Adipose tissue (tissue), 3 donors: ENCODE measurements around the gene KRT1. TPM values are rescaled to one million over a fixed set of nuclear protein-coding genes. Genes with fewer than 3 reads are reported as not detected.

ENCODE experiments used
- H3K27ac ChIP-seq: one replicate; pipeline ENCODE4 v1.5.1; 2013; ENCODE audit warnings: low read depth, low read length
- WGBS, 3 donors: extraction: QIAGEN DNeasy Blood & Tissue Kit; methylation state at CpG; one replicate each; pipeline ENCODE4 v1.1.7; 2013; 5-methylcytosine and 5-hydroxymethylcytosine counted together
- polyA plus RNA-seq, 3 donors: library from polyadenylated mRNA; stranded (reverse); fragments of 200-250 nt; gene quantifications; one replicate each; pipeline ENCODE4 v1.2.3, GENCODE V29; 2013
- donor health status: healthy with polysubstance abuse.
- donor health status: Bipolar disorder and iron deficiency.
- donor health status: healthy.

KRT1 gene
- polyA plus RNA-seq, 3 donors: not detected

GRCh38 chr12:52631264-52631663 lies 48.9 kb downstream of the KRT1 start:
- H3K27ac ChIP-seq: no peak overlapping the region
- WGBS, 3 donors: 46 to 50% (median 50%) methylated on average over 4 of the region's 4 CpGs

DNA sequence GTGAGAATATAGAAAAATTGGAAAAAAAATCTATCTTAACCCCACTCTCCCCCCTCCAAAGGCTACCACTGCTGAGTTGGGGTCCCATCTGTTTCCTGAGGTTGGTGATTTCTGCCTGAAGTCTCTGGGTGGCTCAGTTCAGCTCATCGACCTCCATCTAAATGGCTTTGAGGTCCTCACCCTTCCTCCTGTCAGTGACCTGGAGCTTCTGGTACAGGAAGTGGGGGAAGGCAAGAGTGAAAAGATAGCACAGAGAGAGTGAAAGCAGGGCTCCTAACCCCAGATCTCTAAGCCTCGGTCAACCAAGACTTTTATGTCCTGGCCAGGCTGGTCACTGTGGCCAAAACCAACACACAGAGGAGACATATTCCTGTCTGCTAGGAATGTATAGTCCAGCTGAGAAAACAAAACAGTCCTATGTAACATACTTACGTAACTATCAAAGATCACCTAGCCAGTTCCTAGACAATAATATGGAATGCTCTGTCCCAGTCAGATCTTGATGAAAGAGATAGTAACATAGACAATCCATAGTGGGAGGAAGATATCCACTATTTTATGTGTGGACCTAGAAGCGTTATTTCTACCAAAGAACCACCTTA lies 49.5 kb downstream of the KRT1 start:
- WGBS, 3 donors: 60 to 62% (median 61%) methylated on average over 4 of the region's 4 CpGs
- no peak overlapping the region for H3K27ac ChIP-seq

DNA sequence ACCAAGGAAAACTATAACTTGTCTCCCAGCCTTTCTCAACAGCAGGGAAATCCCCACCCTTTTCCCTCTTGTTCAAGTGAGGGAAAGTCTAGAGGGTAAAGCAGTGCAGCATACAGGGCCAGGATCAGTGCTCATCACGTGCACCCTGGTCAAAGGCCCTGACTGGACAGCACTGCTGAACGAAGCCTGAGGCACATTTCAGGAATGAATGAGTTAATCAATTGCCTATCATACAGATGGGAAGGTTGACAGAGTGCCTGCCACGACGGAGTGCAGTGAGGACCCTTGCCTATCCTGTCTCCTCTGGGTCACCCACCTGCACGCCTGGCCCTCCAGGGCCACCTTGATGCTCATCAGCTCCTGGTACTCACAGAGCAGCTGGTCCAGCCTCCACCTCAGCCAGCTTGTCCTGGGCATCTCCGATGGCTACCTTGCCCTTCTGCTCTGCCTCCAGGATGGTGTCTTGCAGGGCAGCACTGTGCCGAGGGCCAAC lies 50.2 kb downstream of the KRT1 start:
- 66 to 74% (median 71%) methylated on average over 7 of the region's 7 CpGs for WGBS, 3 donors
- H3K27ac ChIP-seq: no peak overlapping the region

GRCh38 chr12:52629281-52630007 lies 50.8 kb downstream of the KRT1 start:
- no peak overlapping the region for H3K27ac ChIP-seq
- WGBS, 3 donors: 67 to 77% (median 74%) methylated on average over 12 of the region's 12 CpGs

GRCh38 chr12:52628841-52629240 lies 51.4 kb downstream of the KRT1 start:
- WGBS, 3 donors: 83 to 94% (median 89%) methylated on average over 2 of the region's 2 CpGs
- no peak overlapping the region for H3K27ac ChIP-seq

DNA sequence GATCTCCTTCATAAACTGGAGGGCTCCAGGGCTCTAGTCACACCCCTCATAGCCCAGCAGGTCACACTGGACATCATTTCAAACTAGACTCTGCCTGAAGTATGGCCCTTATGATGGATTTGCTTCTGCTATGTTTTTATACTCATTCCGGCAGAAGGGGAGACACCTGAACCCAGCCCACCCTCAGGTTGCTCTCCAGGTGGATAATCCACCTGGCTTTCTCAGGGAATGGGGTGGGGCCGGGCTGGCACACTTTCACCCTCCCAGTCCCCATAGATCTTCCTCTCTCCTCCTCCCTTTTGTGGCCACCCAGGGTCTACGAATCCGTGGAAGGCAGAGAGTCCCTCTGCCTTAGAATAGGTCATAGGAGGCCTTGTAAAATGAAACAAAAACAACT lies 52.1 kb downstream of the KRT1 start:
- H3K27ac ChIP-seq: no peak overlapping the region
- WGBS, 3 donors: 64 to 85% (median 82%) methylated on average over 4 of the region's 4 CpGs

DNA sequence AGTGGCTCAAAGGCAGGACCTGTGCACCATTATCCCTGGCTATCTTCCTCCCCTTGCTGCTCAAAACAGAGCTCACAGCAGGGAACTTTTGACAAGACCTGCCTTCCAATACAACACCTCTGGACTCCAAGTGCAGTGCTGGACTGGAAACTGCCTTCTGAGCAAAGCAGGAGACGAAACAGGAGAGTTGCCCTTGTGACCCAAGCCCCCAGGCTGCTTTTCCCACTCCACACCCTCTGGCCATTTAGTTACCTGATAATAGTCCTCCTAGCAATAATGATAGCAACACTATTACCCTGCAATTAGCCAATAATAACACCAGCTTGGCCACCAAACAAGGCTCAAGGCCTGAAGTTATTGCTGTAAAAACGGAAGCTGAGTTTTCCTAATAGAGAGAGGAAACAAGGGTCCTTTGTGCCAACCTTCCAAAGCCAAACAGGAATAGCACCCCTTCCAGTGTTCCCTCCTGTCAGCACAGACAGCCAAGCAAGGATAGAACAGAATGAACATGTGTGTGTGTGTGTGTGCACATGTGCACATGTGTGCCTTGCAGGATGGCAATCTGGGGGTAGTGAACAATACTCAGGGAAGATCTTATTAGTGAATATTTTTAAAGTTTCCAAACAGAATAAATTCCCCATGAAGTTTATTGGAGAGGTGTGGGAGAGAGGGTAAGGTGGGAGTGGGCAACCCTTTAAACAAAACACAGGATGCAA lies 52.7 kb downstream of the KRT1 start:
- WGBS, 3 donors: 47 to 72% (median 63%) methylated on average over 2 of the region's 2 CpGs
- H3K27ac ChIP-seq: no peak overlapping the region

Other genes starting within 250 kb of the KRT1 start
- under 1 TPM in 1 of 3 donors, not detected in 2; 0.11 TPM for gene KRT75, start 246.0 kb downstream of the KRT1 start, polyA plus RNA-seq
- gene KRT6B, start 228.3 kb downstream of the KRT1 start, polyA plus RNA-seq: under 1 TPM in 2 of 3 donors, not detected in 1; 0.05 to 0.85 TPM
- gene KRT6C, start 206.6 kb downstream of the KRT1 start, polyA plus RNA-seq: under 1 TPM in 1 of 3 donors, not detected in 2; 0.56 TPM
- 1 to 10 TPM in 1 of 3 donors, under 1 TPM in 1, not detected in 1; 0.43 to 9.1 TPM for gene KRT6A, start 187.2 kb downstream of the KRT1 start, polyA plus RNA-seq
- 10 to 100 TPM in 1 of 3 donors, 1 to 10 TPM in 1, under 1 TPM in 1; 0.99 to 12.1 (median 1.8) TPM for gene KRT5, start 160.0 kb downstream of the KRT1 start, polyA plus RNA-seq
- gene KRT71, start 127.3 kb downstream of the KRT1 start, polyA plus RNA-seq: not detected
- gene KRT74, start 106.6 kb downstream of the KRT1 start, polyA plus RNA-seq: not detected
- under 1 TPM; 0.13 to 0.34 (median 0.21) TPM for gene KRT72, start 78.9 kb downstream of the KRT1 start, polyA plus RNA-seq
- under 1 TPM in 2 of 3 donors, not detected in 1; 0.07 to 0.09 TPM for gene KRT73, start 61.8 kb downstream of the KRT1 start, polyA plus RNA-seq
- gene KRT2, start 28.2 kb downstream of the KRT1 start, polyA plus RNA-seq: not detected
- under 1 TPM in 2 of 3 donors, not detected in 1; 0.01 to 0.08 TPM for gene KRT77, start 23.1 kb upstream of the KRT1 start, polyA plus RNA-seq
- gene KRT76, start 96.9 kb upstream of the KRT1 start, polyA plus RNA-seq: not detected
- not detected for gene KRT3, start 115.7 kb upstream of the KRT1 start, polyA plus RNA-seq
- gene KRT4, start 133.7 kb upstream of the KRT1 start, polyA plus RNA-seq: 10 to 100 TPM in 1 of 3 donors, 1 to 10 TPM in 1, under 1 TPM in 1; 0.45 to 20.6 (median 1.2) TPM
- 1 to 10 TPM in 2 of 3 donors, under 1 TPM in 1; 0.26 to 6.1 (median 1.0) TPM for gene KRT79, start 153.9 kb upstream of the KRT1 start, polyA plus RNA-seq
- under 1 TPM in 2 of 3 donors, not detected in 1; 0.12 to 0.98 TPM for gene KRT78, start 168.6 kb upstream of the KRT1 start, polyA plus RNA-seq
- 100 to 1,000 TPM in 2 of 3 donors, 10 to 100 TPM in 1; 46.2 to 559 (median 182) TPM for gene KRT8, start 224.7 kb upstream of the KRT1 start, polyA plus RNA-seq